Iris pigment epithelial cell (primary cell): ENCODE measurements around the gene SAP25.
A peak's percentile ranks its signal among the peaks of the same experiment; 100 is the strongest.
"Not testable (repeated sequence)": the region's sequence is repeated elsewhere in the genome, so short reads cannot be mapped to it uniquely, and the experiment has no call there.

Experiments
- DNase-seq: peaks from one replicate; pipeline ENCODE4 v3.0.0-alpha.2; 2011; ENCODE audit warnings: low read depth

Gene SAP25

GRCh38 chr7:100561491-100562194 is 12.1 kb downstream of the SAP25 start:
- no peak for DNase-seq

GRCh38 chr7:100559127-100559526 is 14.6 kb downstream of the SAP25 start:
- no peak for DNase-seq

GRCh38 chr7:100556541-100556940 is 17.2 kb downstream of the SAP25 start:
- DNase-seq = peak; percentile 66

GRCh38 chr7:100555701-100556100 is 18.0 kb downstream of the SAP25 start:
- DNase-seq = no peak

- no peak for DNase-seq
Measured at GRCh38 chr7:100553032-100553431, 20.7 kb downstream of the SAP25 start.

- DNase-seq = no peak
Measured at GRCh38 chr7:100552532-100552931, 21.2 kb downstream of the SAP25 start.

- not testable (repeated sequence) for DNase-seq
Measured at GRCh38 chr7:100548446-100548845, 25.3 kb downstream of the SAP25 start.

GRCh38 chr7:100547872-100548271 is 25.8 kb downstream of the SAP25 start:
- DNase-seq = peak; percentile 35

- no peak for DNase-seq
Measured at GRCh38 chr7:100546926-100547800, 26.5 kb downstream of the SAP25 start.

- peak; percentile 44 for DNase-seq
Measured at GRCh38 chr7:100546129-100546925, 27.4 kb downstream of the SAP25 start.

- DNase-seq = peak; percentile 95
Measured at GRCh38 chr7:100545360-100546128, 28.2 kb downstream of the SAP25 start.

- peak; percentile 48 for DNase-seq
Measured at GRCh38 chr7:100544967-100545359, 28.7 kb downstream of the SAP25 start.

GRCh38 chr7:100544386-100544785 is 29.3 kb downstream of the SAP25 start:
- DNase-seq = no peak

GRCh38 chr7:100543586-100543985 is 30.1 kb downstream of the SAP25 start:
- no peak for DNase-seq

GRCh38 chr7:100541309-100541708 is 32.4 kb downstream of the SAP25 start:
- not testable (repeated sequence) for DNase-seq

- no peak for DNase-seq
Measured at GRCh38 chr7:100540073-100540723, 33.5 kb downstream of the SAP25 start.

GRCh38 chr7:100539436-100540006 is 34.2 kb downstream of the SAP25 start:
- DNase-seq = no peak

GRCh38 chr7:100538654-100539435 is 34.9 kb downstream of the SAP25 start, which contains the start of gene AGFG2:
TSS of gene AGFG2 (plus strand) at chr7:100539203. CDS start at chr7:100539347, 144 bp downstream.
- DNase-seq = peak; percentile 100

- DNase-seq = no peak
Measured at GRCh38 chr7:100538348-100538653, 35.4 kb downstream of the SAP25 start.

GRCh38 chr7:100536695-100537094 is 37.0 kb downstream of the SAP25 start:
- DNase-seq = not testable (repeated sequence)
